ENCODE measurements around the gene UBE2QL1.

- no peak for TF ChIP-seq CTCF (IDR thresholded peaks at IDR 0.05)
- TF ChIP-seq EP300 (IDR thresholded peaks at IDR 0.05), result no peak
- no peak for TF ChIP-seq POLR2AphosphoS5 (IDR thresholded peaks at IDR 0.05)
- TF ChIP-seq POLR2A (IDR thresholded peaks at IDR 0.05), result no peak
Observed at GRCh38 chr5:6466975-6467567, 18.4 kb downstream of the UBE2QL1 start.
